Panc1 (cell line): ENCODE measurements around the gene CD2BP2. TPM values are rescaled to one million over a fixed set of nuclear protein-coding genes. Genes with fewer than 3 reads are reported as not detected.

ENCODE experiments used
- ATAC-seq: fragments of 200-7000 bp; cut with Tn5 transposase; 2 replicates; pipeline ENCODE4 v1.9.1; 2020; ENCODE audit warnings: mild to moderate bottlenecking, moderate library complexity
- BruUV-seq: library from RNA; stranded (reverse); fragments of 400-500 nt; replicated peaks from 2 replicates; lab custom pipeline; 2021; lab: Mats Ljungman, UMichigan
- CTCF ChIA-PET: fragments of 300-600 bp; sonication (Branson Sonifier 250); formaldehyde crosslinking; loops from one replicate; lab custom pipeline; 2022; ENCODE audit warnings: antibody characterized with exemption; lab: Charles Lee
- POLR2A ChIA-PET: fragments of 300-600 bp; sonication (Branson Sonifier 250); formaldehyde crosslinking; loops from one replicate; lab custom pipeline; 2022; ENCODE audit warnings: antibody characterized with exemption; lab: Charles Lee
- DNase-seq: peaks from one replicate; pipeline ENCODE4 v3.0.0-alpha.2; 2010; ENCODE audit warnings: low read depth, low spot score
- H3K27ac ChIP-seq: 2 replicates; pipeline ENCODE4 v1.5.1; 2011; ENCODE audit warnings: mild to moderate bottlenecking, low read length, inconsistent platforms
- H3K27me3 ChIP-seq: fragments of 200-500 bp; sonication (Bioruptor generic); 2 replicates; pipeline ENCODE4 v1.6.0; 2014; ENCODE audit warnings: low read length, inconsistent platforms; ENCODE audit not compliant: control insufficient read depth, insufficient read depth
- H3K36me3 ChIP-seq: fragments of 200-500 bp; sonication (Bioruptor generic); 2 replicates; pipeline ENCODE4 v1.5.1; 2014; ENCODE audit warnings: inconsistent platforms, mild to moderate bottlenecking, low read length, moderate library complexity; ENCODE audit not compliant: control insufficient read depth, insufficient read depth
- H3K4me1 ChIP-seq: 2 replicates; pipeline ENCODE4 v1.5.1; 2011; ENCODE audit warnings: inconsistent platforms, mild to moderate bottlenecking, low read length, moderate library complexity; ENCODE audit not compliant: control insufficient read depth, insufficient read depth
- H3K4me3 ChIP-seq, 2 experiments: 2 replicates each; pipeline ENCODE4 v1.5.1; 2011 to 2012; ENCODE audit warnings: low read depth in 2 of 2, low read length in 2 of 2, mild to moderate bottlenecking in 2 of 2, inconsistent platforms in 1 of 2, moderate library complexity in 1 of 2
- H3K9me3 ChIP-seq: fragments of 200-500 bp; sonication (Bioruptor generic); 2 replicates; pipeline ENCODE4 v1.5.1; 2014; ENCODE audit warnings: low read depth, mild to moderate bottlenecking, inconsistent platforms, low read length, moderate library complexity; ENCODE audit not compliant: control insufficient read depth, insufficient read depth
- POLR2AphosphoS5 ChIP-seq: IDR thresholded peaks from 2 replicates; pipeline ENCODE4 v1.6.1; 2012; ENCODE audit warnings: mild to moderate bottlenecking, low read depth, low read length, moderate library complexity
- REST ChIP-seq, 2 experiments: IDR thresholded peaks; 2 replicates each; pipeline ENCODE4 v1.6.1; 2011 to 2012; ENCODE audit warnings: low read depth in 2 of 2, control low read depth in 1 of 2, low read length in 1 of 2, mild to moderate bottlenecking in 1 of 2, moderate library complexity in 1 of 2; ENCODE audit not compliant: insufficient read depth in 1 of 2
- SIN3A ChIP-seq: IDR thresholded peaks from 2 replicates; pipeline ENCODE4 v1.6.1; 2012; ENCODE audit warnings: low read depth, mild to moderate bottlenecking, low read length, moderate library complexity, borderline replicate concordance; ENCODE audit not compliant: insufficient read depth
- TCF7L2 ChIP-seq: IDR thresholded peaks from 2 replicates; pipeline ENCODE4 v1.6.1; 2011; ENCODE audit warnings: mild to moderate bottlenecking, low read depth, low read length, inconsistent platforms
- in situ Hi-C: cut with HindIII; loops from 2 replicates; pipeline ENCODE4 v1.10.0; 2016; ENCODE audit warnings: low sequenced_read_pairs, low pct_unique_long_range_greater_than_20kb
- intact Hi-C: fragments of 100-400 bp; cut with micrococcal nuclease; formaldehyde crosslinking; loops from one replicate; pipeline ENCODE4 v1.10.0; 2022; ENCODE audit not compliant: unreplicated experiment
- total RNA-seq: library from RNA; stranded (reverse); gene quantifications from one replicate; pipeline ENCODE4 v1.2.1, GENCODE V29; 2021; ENCODE audit not compliant: unreplicated experiment
- TF ChIP-seq, protein P1 (sequence below): fragments of 450-650 bp; IDR thresholded peaks from 2 replicates; pipeline ENCODE4 v1.5.1; 2017; ENCODE audit warnings: mild to moderate bottlenecking

CD2BP2 gene
- total RNA-seq, 1 experiment from 2014 or later, result 90.7 TPM

GRCh38 chr16:30358990-30359870, 4.1 kb upstream of the CD2BP2 start:
- no peaks in the 10 kb centered on the region; the same call in 1 of the 2 replicates for H3K36me3 ChIP-seq
- ChIA-PET CTCF (interaction anchor here (1.1 kb wide), 1 partner anchor 50 kb away, joined by 3 read pairs; no protein-coding TSS in a partner anchor), POLR2A (no interaction called here)
- TF ChIP-seq TCF7L2 (no peak), POLR2AphosphoS5 (no peak), SIN3A (no peak), REST (IDR thresholded peaks at IDR 0.05; ENCODE audit: insufficient read depth in 1 of 2, low read depth in 2 of 2, low read length in 1 of 2) (no peak)
- TF ChIP-seq, protein P1, sequence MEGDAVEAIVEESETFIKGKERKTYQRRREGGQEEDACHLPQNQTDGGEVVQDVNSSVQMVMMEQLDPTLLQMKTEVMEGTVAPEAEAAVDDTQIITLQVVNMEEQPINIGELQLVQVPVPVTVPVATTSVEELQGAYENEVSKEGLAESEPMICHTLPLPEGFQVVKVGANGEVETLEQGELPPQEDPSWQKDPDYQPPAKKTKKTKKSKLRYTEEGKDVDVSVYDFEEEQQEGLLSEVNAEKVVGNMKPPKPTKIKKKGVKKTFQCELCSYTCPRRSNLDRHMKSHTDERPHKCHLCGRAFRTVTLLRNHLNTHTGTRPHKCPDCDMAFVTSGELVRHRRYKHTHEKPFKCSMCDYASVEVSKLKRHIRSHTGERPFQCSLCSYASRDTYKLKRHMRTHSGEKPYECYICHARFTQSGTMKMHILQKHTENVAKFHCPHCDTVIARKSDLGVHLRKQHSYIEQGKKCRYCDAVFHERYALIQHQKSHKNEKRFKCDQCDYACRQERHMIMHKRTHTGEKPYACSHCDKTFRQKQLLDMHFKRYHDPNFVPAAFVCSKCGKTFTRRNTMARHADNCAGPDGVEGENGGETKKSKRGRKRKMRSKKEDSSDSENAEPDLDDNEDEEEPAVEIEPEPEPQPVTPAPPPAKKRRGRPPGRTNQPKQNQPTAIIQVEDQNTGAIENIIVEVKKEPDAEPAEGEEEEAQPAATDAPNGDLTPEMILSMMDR, result no peak
- DNase-seq, result no peak
- ATAC-seq, result no peak
- in situ Hi-C loops (no loop called here), intact Hi-C loops (no loop called here)
- no TSS peak for BruUV-seq
- H3K9me3 ChIP-seq, result no peaks in the 10 kb centered on the region
- H3K4me1 ChIP-seq, result peaks cover 21% of the 10 kb centered on the region
- no peak overlapping the region for H3K27ac ChIP-seq
- H3K27me3 ChIP-seq, result no peaks in the 10 kb centered on the region
- H3K4me3 ChIP-seq, result no peak overlapping the region

- intact Hi-C loops, result no loop called here
- DNase-seq (no peak), ATAC-seq (no peak)
- no peaks in the 10 kb centered on the region for H3K9me3 ChIP-seq
- H3K27ac ChIP-seq, result no peak overlapping the region
- CTCF ChIA-PET, result interaction anchor here (1.1 kb wide), 1 partner anchor 51 kb away, joined by 3 read pairs; no protein-coding TSS in a partner anchor
- H3K27me3 ChIP-seq, result no peaks in the 10 kb centered on the region
- H3K36me3 ChIP-seq, result no peaks in the 10 kb centered on the region; the same call in 1 of the 2 replicates
- H3K4me1 ChIP-seq, result peaks cover 28% of the 10 kb centered on the region
- no peak overlapping the region for H3K4me3 ChIP-seq
- TF ChIP-seq SIN3A, result no peak
- no peak for TF ChIP-seq REST (IDR thresholded peaks at IDR 0.05; ENCODE audit: insufficient read depth in 1 of 2, low read depth in 2 of 2, low read length in 1 of 2)
- TF ChIP-seq, protein P1, result no peak
- TF ChIP-seq POLR2AphosphoS5, result no peak
- no peak for TF ChIP-seq TCF7L2
- in situ Hi-C loops, result no loop called here
- POLR2A ChIA-PET, result no interaction called here
- no TSS peak for BruUV-seq
Measured at GRCh38 chr16:30358577-30358936, 3.4 kb upstream of the CD2BP2 start.
